GM23248 (cell line): ENCODE data around the gene LAP3. TPM values are rescaled to one million over a fixed set of nuclear protein-coding genes. Genes with fewer than 3 reads are reported as not detected.

Experiments
- DNase-seq: peaks from one replicate; pipeline ENCODE4 v3.0.0-alpha.2; 2015
- H2AFZ ChIP-seq: fragments of 200-600 bp; sonication (generic); 2 replicates; pipeline ENCODE4 v1.6.1; 2016; ENCODE audit warnings: antibody characterized with exemption
- H3F3A ChIP-seq: fragments of 200-600 bp; sonication (generic); 2 replicates; pipeline ENCODE4 v1.6.1; 2016; ENCODE audit warnings: mild to moderate bottlenecking, antibody characterized with exemption, mixed run types; ENCODE audit not compliant: insufficient read depth
- H3K27ac ChIP-seq: fragments of 200-600 bp; sonication (generic); 2 replicates; pipeline ENCODE4 v1.5.1; 2016; ENCODE audit warnings: mild to moderate bottlenecking
- H3K27me3 ChIP-seq: fragments of 200-600 bp; sonication (generic); replicated peaks from 2 replicates; pipeline ENCODE4 v1.6.1; 2016; ENCODE audit warnings: mild to moderate bottlenecking; ENCODE audit not compliant: insufficient read depth
- H3K36me3 ChIP-seq: fragments of 200-600 bp; sonication (generic); 2 replicates; pipeline ENCODE4 v1.6.1; 2016; ENCODE audit warnings: low read depth, mild to moderate bottlenecking
- H3K4me1 ChIP-seq: fragments of 200-600 bp; sonication (generic); 2 replicates; pipeline ENCODE4 v1.6.1; 2016; ENCODE audit warnings: mild to moderate bottlenecking; ENCODE audit not compliant: insufficient read depth
- H3K4me2 ChIP-seq: fragments of 200-600 bp; sonication (generic); one replicate; pipeline ENCODE4 v1.6.1; 2016; ENCODE audit warnings: mild to moderate bottlenecking; ENCODE audit not compliant: unreplicated experiment
- H3K4me3 ChIP-seq: fragments of 200-600 bp; sonication (generic); 2 replicates; pipeline ENCODE4 v1.5.1; 2016; ENCODE audit warnings: mild to moderate bottlenecking
- H3K79me2 ChIP-seq: fragments of 200-600 bp; sonication (generic); 2 replicates; pipeline ENCODE4 v1.6.1; 2016; ENCODE audit warnings: mild to moderate bottlenecking; ENCODE audit not compliant: insufficient read depth
- H3K9ac ChIP-seq: fragments of 200-600 bp; sonication (generic); 2 replicates; pipeline ENCODE4 v1.6.1; 2016; ENCODE audit warnings: mild to moderate bottlenecking
- H3K9me2 ChIP-seq: fragments of 200-600 bp; sonication (generic); 2 replicates; pipeline ENCODE4 v1.6.1; 2016; ENCODE audit warnings: mixed run types, mild to moderate bottlenecking, moderate library complexity; ENCODE audit not compliant: insufficient read depth
- H3K9me3 ChIP-seq: fragments of 200-600 bp; sonication (generic); one replicate; pipeline ENCODE4 v1.6.1; 2017; ENCODE audit warnings: low read depth
- H4K20me1 ChIP-seq: fragments of 200-600 bp; sonication (generic); 2 replicates; pipeline ENCODE4 v1.6.0; 2016; ENCODE audit not compliant: insufficient read depth
- EZH2 ChIP-seq: fragments of 200-600 bp; sonication (generic); IDR thresholded peaks from 2 replicates; pipeline ENCODE4 v1.6.1; 2018; ENCODE audit warnings: antibody characterized with exemption, mild to moderate bottlenecking; ENCODE audit not compliant: insufficient read depth, poor library complexity, severe bottlenecking
- EZH2phosphoT487 ChIP-seq: fragments of 200-600 bp; sonication (generic); IDR thresholded peaks from 2 replicates; pipeline ENCODE4 v1.6.1; 2018; ENCODE audit warnings: antibody characterized with exemption, moderate library complexity, mild to moderate bottlenecking, low read depth; ENCODE audit not compliant: insufficient read depth
- WGBS, 2 experiments: methylation state at CpG; one replicate each; pipeline ENCODE4 v1.1.6; 2015 to 2017; ENCODE audit warnings: low lambda C conversion rate in 2 of 2, low coverage in 1 of 2; ENCODE audit errors: missing lambda C conversion rate in 2 of 2; 5-methylcytosine and 5-hydroxymethylcytosine counted together
- in situ Hi-C: fragments of 300-500 bp; cut with MboI; formaldehyde crosslinking; loops from 2 replicates; pipeline ENCODE4 v1.15.0; 2020
- polyA plus RNA-seq: library from polyadenylated mRNA; unstranded; fragments of >200 nt; fragmentation: Nextera tagmentation; extraction: Ambion mirVana; gene quantifications from 2 replicates; pipeline ENCODE4 v1.2.1, GENCODE V29; 2016
- total RNA-seq: library from RNA; depleted of rRNA; stranded (reverse); fragments of >200 nt; shearing (Covaris generic); gene quantifications from 2 replicates; pipeline ENCODE4 v1.2.3, GENCODE V29; 2014; rRNA removed

The LAP3 gene
- total RNA-seq (63.6 and 75.4 TPM in 2 replicates), polyA plus RNA-seq (60.7 and 62.6 TPM in 2 replicates)

- Histone ChIP-seq H3K9ac (peak within 1 kb of the TSS; percentile 89), H3K9me3 (no peaks in the 10 kb centered on the region), H3K27me3 (no peaks in the 10 kb centered on the region), H4K20me1 (no peaks in the 10 kb centered on the region), H3K79me2 (peaks cover 13% of the 10 kb centered on the region), H2AFZ (peak within 1 kb of the TSS; percentile 92), H3K27ac (peak within 1 kb of the TSS; percentile 86), H3K4me3 (peak within 1 kb of the TSS; percentile 92), H3F3A (no peaks in the 10 kb centered on the region), H3K4me1 (peaks cover 8% of the 10 kb centered on the region; the same call in 1 of the 2 replicates), H3K9me2 (no peaks in the 10 kb centered on the region), H3K36me3 (peaks cover 7% of the 10 kb centered on the region; the same call in 1 of the 2 replicates), H3K4me2 (peak within 1 kb of the TSS; percentile 81)
- in situ Hi-C loops: no loop called here
- 1% methylated on average over 71 to 91 of the region's 91 CpGs for WGBS, 2 experiments
- TF ChIP-seq EZH2phosphoT487: no peak
- no peak for TF ChIP-seq EZH2
- peak; percentile 99 for DNase-seq
Observed at GRCh38 chr4:17576932-17577664, at the start of gene LAP3. TSS of gene LAP3 (plus strand) at chr4:17577198. CDS start at chr4:17577466, 268 bp downstream.

DNA sequence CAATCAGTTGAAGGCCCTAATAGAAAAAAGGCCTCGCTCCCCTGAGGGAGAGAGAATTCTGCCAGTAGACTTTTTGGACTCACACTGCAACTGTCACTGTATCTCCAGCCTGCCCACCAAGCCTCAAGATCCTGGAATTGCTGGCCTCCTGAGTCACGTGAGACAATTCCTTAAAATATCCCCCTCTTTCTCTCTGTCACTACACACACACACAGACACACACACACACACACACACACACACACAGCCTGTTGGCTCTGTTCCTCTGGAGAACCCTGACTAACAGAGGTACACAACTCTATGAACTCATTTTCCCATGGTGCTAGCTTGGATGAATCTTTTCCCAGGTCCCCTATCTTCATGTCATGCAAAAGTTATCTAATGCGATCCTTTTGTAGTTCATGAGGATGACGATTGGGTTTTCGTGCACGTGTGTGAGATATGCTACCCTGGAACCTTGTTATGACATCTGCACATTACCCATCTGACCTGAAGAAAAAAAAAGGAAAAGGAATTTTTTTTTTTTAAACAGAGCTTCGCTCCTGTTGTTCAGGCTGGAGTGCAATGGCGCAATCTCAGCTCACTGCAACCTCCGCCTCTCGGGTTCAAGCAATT is 48.3 kb upstream of the LAP3 start:
- Histone ChIP-seq H3K79me2 (no peaks in the 10 kb centered on the region), H3K9me3 (no peaks in the 10 kb centered on the region), H3K9ac (no peak overlapping the region), H3K4me3 (no peak overlapping the region), H3K4me2 (no peak overlapping the region), H3F3A (no peaks in the 10 kb centered on the region), H3K9me2 (no peaks in the 10 kb centered on the region), H3K36me3 (no peaks in the 10 kb centered on the region), H4K20me1 (no peaks in the 10 kb centered on the region), H3K4me1 (no peaks in the 10 kb centered on the region), H3K27ac (no peak overlapping the region), H3K27me3 (0 out of 2 replicates have a peak, but pooled peaks cover 7% of the 10 kb centered on the region), H2AFZ (no peak overlapping the region)
- TF ChIP-seq EZH2: no peak
- TF ChIP-seq EZH2phosphoT487: no peak
- 75 to 76% methylated on average over 10 of the region's 10 CpGs for WGBS, 2 experiments
- in situ Hi-C loops: no loop called here
- no peak for DNase-seq

DNA sequence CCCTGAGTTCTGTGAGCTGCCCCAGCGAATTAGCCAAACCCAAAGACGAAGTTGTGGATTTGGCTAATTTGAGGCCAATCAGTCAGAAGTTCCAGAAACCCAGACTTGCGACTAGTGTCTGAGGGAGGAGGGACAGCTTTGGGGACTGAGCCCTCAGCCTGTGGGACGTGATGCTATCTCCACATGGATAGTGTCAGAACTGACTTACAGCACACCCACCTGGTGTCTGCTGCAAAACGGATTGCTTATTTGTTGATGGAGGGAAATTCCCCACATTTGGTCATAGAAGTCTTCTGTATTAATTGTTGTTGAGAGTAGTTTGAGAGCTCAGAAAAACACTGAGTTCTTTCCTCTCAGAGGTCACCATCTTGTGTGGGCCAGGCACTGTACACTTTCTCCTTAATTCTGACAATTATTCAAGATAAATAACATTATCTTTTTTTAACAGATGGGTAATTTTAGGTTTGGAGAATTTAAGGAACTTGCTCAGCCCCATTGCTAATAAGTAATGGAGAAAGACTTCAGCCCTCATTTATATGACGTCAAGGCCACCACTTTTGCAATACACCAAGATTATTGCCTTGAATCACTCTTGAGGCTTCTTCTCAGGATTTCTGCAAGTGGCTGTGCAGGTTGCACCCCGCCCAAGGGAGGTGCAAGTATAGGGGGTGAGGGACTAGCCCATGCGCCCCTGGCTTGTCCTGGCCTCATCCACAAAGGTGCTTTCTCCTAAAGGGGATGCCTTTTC is 45.3 kb upstream of the LAP3 start:
- H2AFZ ChIP-seq: no peak overlapping the region
- H3K79me2 ChIP-seq: no peaks in the 10 kb centered on the region
- H3K27ac ChIP-seq: no peak overlapping the region
- in situ Hi-C loops: no loop called here
- no peaks in the 10 kb centered on the region for H3K9me2 ChIP-seq
- WGBS, 2 experiments: 41 to 43% methylated on average over 8 of the region's 8 CpGs
- H3K27me3 ChIP-seq: no peaks in the 10 kb centered on the region
- H3K4me1 ChIP-seq: no peaks in the 10 kb centered on the region
- no peak overlapping the region for H3K4me2 ChIP-seq
- no peaks in the 10 kb centered on the region for H3K9me3 ChIP-seq
- no peaks in the 10 kb centered on the region for H4K20me1 ChIP-seq
- H3K9ac ChIP-seq: no peak overlapping the region
- no peaks in the 10 kb centered on the region for H3K36me3 ChIP-seq
- TF ChIP-seq EZH2 (no peak), EZH2phosphoT487 (no peak)
- H3F3A ChIP-seq: no peaks in the 10 kb centered on the region
- no peak for DNase-seq
- no peak overlapping the region for H3K4me3 ChIP-seq

GRCh38 chr4:17534705-17535104 is 42.3 kb upstream of the LAP3 start:
- no peaks in the 10 kb centered on the region for H3K4me1 ChIP-seq
- no peaks in the 10 kb centered on the region for H3F3A ChIP-seq
- WGBS, 2 experiments: 79 to 84% methylated on average over 4 of the region's 4 CpGs
- H3K79me2 ChIP-seq: no peaks in the 10 kb centered on the region
- H2AFZ ChIP-seq: no peak overlapping the region
- no peak for DNase-seq
- no peaks in the 10 kb centered on the region for H3K36me3 ChIP-seq
- in situ Hi-C loops: no loop called here
- no peak for TF ChIP-seq EZH2
- no peak for TF ChIP-seq EZH2phosphoT487
- H3K27ac ChIP-seq: no peak overlapping the region
- H3K4me3 ChIP-seq: no peak overlapping the region
- no peaks in the 10 kb centered on the region for H3K9me3 ChIP-seq
- H3K9me2 ChIP-seq: no peaks in the 10 kb centered on the region
- H3K9ac ChIP-seq: no peak overlapping the region
- no peak overlapping the region for H3K4me2 ChIP-seq
- H3K27me3 ChIP-seq: no peaks in the 10 kb centered on the region
- no peaks in the 10 kb centered on the region for H4K20me1 ChIP-seq
